ENCODE data around the gene F13A1.

GRCh38 chr6:6224933-6225486 is 95.5 kb downstream of the F13A1 start:
- TF ChIP-seq ZNF544 (tag by site-specific recombination; IDR thresholded peaks at IDR 0.05) (no peak), CTCF (tag by site-specific recombination; IDR thresholded peaks at IDR 0.05) (no peak), SP3 (tag by site-specific recombination; IDR thresholded peaks at IDR 0.05) (no peak), ZNF324 (tag by site-specific recombination; IDR thresholded peaks at IDR 0.05) (no peak), ZNF555 (tag by site-specific recombination; conservative IDR thresholded peaks at IDR 0.05) (no peak), ZNF362 (tag by site-specific recombination; IDR thresholded peaks at IDR 0.05) (no peak), KLF17 (tag by site-specific recombination; IDR thresholded peaks at IDR 0.05) (no peak), ZNF518A (tag by site-specific recombination; conservative IDR thresholded peaks at IDR 0.05; ENCODE audit: low read depth) (no peak), SCRT1 (tag by site-specific recombination; IDR thresholded peaks at IDR 0.05; ENCODE audit: borderline replicate concordance) (no peak), ZNF707 (tag by site-specific recombination; IDR thresholded peaks at IDR 0.05) (no peak), SCRT2 (tag by site-specific recombination; IDR thresholded peaks at IDR 0.05) (no peak)
